HG03139 (cell line): ENCODE data around the gene MSRB2.
"Not testable (repeated sequence)": the region's sequence is repeated elsewhere in the genome, so short reads cannot be mapped to it uniquely, and the experiment has no call there.

Experiments
- ATAC-seq: cut with Tn5 transposase; IDR thresholded peaks from one replicate; pipeline ENCODE4 v1.9.1; 2021; ENCODE audit not compliant: unreplicated experiment

Gene MSRB2

GRCh38 chr10:23069019-23069815 is 26.2 kb upstream of the MSRB2 start:
- no peak for ATAC-seq

GRCh38 chr10:23070092-23070912 is 25.1 kb upstream of the MSRB2 start:
- not testable (repeated sequence) for ATAC-seq

- no peak for ATAC-seq
These were observed 24.5 kb upstream of the MSRB2 start for GRCh38 chr10:23070913-23071218.

GRCh38 chr10:23072593-23072992 is 22.8 kb upstream of the MSRB2 start:
- ATAC-seq: not testable (repeated sequence)

- no peak for ATAC-seq
These were observed 21.9 kb upstream of the MSRB2 start for GRCh38 chr10:23073527-23073926.

- no peak for ATAC-seq
These were observed 19.7 kb upstream of the MSRB2 start for GRCh38 chr10:23075672-23076071.

GRCh38 chr10:23078114-23078513 is 17.3 kb upstream of the MSRB2 start:
- no peak for ATAC-seq

GRCh38 chr10:23079700-23080099 is 15.7 kb upstream of the MSRB2 start:
- no peak for ATAC-seq

- no peak for ATAC-seq
These were observed 15.1 kb upstream of the MSRB2 start for GRCh38 chr10:23080262-23080661.

GRCh38 chr10:23081221-23081750 is 14.1 kb upstream of the MSRB2 start:
- ATAC-seq: no peak

GRCh38 chr10:23081891-23082290 is 13.5 kb upstream of the MSRB2 start:
- no peak for ATAC-seq

GRCh38 chr10:23088609-23089008 is 6.8 kb upstream of the MSRB2 start:
- ATAC-seq: no peak

GRCh38 chr10:23094786-23095403 is 484 bp upstream of the MSRB2 start:
- no peak for ATAC-seq

GRCh38 chr10:23095966-23096801 is 805 bp downstream of the MSRB2 start:
- ATAC-seq: peak; percentile 46

- no peak for ATAC-seq
These were observed 1.6 kb downstream of the MSRB2 start for GRCh38 chr10:23096802-23097549.

GRCh38 chr10:23099079-23099478 is 3.7 kb downstream of the MSRB2 start:
- ATAC-seq: no peak

GRCh38 chr10:23099816-23100215 is 4.4 kb downstream of the MSRB2 start:
- no peak for ATAC-seq

- no peak for ATAC-seq
These were observed 5.1 kb downstream of the MSRB2 start for GRCh38 chr10:23100331-23101030.

- ATAC-seq: no peak
These were observed 11.1 kb downstream of the MSRB2 start for GRCh38 chr10:23106331-23107072.
